Medulla oblongata (tissue), 1 donor: ENCODE results near the gene ZDHHC8.

Source experiments
- DNase-seq: peaks from one replicate; pipeline ENCODE4 v3.0.0-alpha.2; 2015; ENCODE audit errors: extremely low spot score

ZDHHC8 gene

DNA sequence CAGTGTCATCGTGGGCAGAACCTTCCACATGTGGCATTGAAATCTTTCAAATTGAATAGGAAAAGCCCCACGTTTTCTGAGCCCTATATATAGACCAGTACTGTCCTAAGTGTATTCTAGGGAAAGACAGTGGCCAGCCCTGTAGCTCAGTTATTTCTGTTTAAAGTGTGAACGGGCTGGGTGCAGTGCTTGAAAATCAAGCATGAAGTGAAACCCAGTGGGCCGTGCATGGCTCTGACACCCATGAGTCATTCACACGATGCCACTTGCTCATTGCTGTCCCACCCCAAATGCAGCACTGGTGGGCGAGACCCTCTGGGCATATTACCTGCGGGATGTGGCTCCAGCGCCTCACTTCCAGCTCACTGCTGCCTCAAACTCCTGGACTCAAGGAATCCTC, 49.0 kb downstream of the ZDHHC8 start:
- DNase-seq: no peak

DNA sequence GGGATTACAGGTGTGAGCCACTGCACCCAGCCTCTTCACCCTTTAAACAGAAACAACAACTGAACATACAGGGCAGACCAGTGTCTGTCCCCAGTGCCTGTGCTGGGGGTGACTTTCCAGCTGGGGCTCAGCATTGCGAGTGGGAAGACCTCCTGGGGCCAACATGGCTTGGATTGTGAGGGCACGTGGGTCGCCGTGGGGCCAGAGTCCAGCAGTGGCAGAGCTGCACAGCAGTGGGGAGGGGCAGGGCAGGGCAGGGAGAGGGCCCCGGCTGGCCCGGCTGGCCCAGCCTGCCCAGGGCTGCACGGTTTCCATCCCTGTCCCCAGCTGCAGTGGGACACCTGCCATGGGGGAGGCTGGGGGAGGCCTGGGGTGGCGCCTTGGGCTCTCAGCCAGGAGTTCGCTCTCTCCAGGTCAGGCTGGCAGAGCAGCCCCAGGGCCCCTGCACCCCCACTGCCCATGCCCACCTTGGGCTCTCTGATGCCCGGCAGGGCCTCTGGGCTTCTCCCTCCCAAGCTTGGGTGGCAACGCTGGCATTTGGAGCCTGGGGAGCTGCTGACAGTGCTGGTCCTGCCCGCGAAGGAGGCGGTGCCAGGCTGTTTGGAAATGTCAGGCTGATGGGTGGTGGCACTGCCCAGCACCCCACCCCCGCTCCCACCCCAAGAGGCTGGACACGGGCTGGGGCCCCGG, 49.7 kb downstream of the ZDHHC8 start:
- DNase-seq: no peak

DNA sequence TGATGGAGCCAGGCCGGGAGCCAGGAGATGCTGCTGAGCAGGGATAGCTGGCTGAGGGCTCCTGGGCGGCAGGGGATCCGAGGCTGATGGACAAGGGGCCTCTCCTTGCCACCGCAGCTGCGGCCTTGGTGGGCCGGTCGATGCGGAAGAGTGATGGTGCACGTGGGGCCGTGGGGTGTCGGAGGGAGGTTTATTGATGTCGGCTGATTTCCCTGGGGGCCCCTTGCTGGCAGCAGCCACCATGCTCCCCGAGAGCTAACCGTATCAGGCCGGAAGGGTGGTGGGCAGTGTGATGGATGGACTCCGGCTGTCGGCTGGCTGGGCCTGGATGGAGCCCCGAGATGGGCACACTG, 50.3 kb downstream of the ZDHHC8 start:
- DNase-seq: no peak

DNA sequence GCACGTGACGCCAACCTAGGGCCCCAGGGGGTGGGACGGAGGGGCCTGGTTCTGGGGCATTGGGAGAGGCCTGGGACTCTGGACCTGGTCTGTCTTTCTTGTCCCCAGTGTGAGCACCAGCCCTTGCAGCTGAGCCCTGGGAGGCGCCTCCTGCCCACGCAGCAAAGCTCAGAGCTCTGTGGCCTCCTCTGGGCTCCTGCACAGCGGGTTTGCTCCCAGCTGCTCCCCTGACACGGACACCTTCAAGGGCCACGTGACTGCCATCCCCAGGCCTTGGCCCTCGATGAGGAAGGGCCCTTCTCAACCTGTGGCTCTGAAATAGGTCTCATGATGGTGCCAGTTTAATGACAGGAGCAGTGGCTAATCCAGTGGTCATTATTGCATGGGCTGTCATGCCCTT, 50.8 kb downstream of the ZDHHC8 start:
- DNase-seq: no peak

DNA sequence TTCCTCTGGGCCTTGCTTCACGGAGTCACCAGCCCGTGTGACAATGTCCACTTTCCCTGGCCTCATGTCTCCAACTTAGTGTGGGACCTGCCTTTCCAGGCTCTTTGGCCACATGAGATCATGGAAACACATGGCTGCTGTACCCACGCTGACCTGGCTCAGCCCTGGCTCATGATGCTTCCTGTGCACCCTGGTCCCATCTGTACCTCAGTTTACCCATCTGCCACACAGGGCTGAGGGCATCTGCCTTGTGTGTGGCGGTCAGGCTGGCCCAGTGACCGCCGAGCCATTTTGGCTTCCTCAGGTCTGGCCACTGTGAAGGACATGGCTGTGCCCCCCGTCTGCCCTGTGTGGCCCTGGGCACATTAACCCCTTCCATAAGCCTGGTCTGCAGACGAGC, 51.5 kb downstream of the ZDHHC8 start:
- DNase-seq: no peak

DNA sequence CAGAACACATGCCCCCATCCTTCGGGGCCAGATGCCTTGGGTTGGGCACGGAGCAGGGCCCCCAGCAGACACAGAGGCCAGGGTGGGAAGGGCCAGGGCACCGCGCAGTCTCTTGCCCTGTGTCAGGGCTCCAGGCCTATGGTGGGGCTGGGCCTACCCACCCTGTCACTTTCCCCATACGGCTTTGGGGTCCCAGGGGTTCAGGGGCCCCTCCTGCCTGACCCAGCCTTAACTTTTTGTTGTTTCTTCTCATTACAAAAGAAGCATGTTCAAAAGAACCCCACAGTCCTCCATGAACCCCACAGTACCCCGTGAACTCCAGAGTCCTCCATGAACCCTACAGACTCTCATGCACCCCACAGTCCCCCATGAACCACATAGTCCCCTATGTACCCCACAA, 52.2 kb downstream of the ZDHHC8 start:
- DNase-seq: no peak

DNA sequence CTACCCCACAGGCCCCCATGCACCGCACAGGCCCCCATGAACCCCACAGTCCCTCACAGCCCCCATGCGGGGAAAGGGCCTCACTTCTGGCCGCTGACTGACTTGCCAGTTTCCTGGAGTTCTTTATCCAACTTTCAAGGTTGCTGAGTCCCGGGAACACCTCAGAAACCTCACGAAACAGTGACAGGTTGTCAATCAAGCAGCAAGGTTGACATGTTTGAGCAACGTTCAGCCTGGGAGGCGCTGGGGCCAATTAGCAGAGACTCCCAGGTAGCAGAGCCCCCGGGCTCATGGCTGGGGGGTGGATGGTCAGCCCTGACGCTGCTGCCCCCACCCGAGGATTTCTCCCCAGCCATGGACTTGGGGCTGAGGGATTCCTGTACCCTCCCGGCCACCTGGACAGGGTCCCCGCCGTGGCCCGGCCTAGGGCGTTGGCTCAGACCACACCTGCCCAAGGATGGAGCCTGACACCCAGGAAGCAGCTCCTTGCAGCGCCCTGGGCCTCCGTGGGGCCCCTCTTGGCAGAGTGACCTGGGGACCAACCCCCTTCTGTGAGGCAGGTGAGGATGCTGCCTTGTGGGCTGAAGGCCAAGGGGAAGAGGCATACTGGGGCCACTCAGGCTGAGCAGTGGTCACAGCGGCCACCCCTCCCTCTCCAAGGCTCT, 53.0 kb downstream of the ZDHHC8 start:
- DNase-seq: no peak

DNA sequence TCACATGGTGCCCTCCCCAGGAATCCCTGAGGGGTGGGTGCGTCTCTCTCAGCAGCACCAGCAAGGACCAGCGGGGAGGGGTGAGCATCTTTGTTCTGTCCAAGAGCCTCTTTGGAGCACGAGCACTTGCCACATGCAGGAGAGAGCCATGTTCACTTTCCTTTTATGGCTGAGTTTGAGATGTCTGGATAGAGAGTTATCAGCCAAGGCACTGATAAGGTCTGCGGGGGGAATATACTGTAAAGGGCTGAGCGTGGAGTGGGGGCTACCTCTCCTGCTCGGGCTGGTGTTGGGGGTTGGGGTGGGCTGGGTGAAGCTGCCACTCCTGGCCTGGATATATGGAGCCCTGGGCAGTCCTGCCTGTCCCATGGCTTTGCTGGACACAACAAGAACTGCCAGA, 54.1 kb downstream of the ZDHHC8 start:
- DNase-seq: no peak

DNA sequence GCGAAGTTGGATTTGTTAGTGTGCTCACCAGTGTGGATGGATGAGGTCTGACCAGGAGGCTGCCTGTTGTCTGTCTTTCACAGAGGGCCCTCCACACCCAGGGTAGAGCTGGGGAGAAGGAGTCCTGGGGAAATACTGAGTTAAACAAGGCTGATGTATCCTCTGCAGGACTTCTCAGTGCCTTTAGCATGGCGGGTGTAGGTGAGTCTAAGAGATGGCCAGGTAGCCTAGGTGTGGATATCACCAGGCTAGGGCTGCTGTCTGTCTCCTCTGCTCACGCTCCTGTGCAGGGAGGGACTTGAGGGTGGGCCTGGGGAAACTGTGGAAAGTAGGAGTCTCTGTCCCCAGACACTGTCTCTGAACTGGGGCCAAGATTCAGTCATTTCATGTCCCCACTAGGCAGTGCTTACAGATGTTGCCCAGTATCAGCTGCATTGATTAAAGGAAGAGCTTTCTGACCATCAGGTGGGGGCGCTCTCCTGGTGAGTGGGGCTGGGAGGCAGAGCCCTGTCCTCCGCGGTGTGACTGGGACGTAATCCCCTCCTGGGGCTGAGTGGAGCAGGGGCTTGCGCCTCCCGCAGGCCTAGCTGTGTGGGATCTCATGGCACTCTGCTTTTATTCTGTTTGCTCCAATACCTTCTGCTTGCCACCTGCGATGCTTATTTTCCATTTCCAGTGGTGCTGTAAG, 54.7 kb downstream of the ZDHHC8 start:
- DNase-seq: no peak

DNA sequence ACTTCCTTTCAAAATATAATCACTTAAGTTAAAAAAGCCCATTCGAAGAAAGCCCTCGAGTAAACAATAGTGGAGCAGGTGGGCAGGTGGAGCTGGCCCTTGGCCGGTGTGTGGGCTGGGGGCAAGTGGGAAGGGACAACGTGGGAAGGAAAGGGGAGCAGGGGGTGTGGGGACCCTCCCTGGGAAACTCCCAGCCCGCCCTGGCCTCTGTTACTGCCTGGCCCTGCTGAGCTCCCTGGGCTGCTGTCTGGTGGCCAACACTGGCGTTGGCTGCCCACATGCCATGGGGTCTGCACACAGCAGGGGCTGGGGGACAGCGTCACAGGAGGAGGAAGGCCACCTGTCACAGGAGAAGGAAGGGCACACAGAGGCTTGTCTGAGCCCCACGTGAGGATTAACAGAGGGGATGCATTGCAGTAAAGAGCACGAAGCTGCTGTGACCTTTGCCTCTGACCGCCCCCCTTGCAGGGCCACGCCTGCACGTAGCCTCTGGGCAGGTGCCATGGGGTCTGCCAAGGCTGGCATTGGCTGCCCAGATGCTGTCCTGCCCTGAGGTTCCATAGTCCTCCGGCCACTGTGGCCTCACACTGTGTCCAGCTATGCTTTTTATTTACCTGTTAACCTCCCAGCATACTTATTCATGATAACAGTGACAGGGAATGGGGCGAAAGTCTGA, 55.4 kb downstream of the ZDHHC8 start:
- DNase-seq: no peak

DNA sequence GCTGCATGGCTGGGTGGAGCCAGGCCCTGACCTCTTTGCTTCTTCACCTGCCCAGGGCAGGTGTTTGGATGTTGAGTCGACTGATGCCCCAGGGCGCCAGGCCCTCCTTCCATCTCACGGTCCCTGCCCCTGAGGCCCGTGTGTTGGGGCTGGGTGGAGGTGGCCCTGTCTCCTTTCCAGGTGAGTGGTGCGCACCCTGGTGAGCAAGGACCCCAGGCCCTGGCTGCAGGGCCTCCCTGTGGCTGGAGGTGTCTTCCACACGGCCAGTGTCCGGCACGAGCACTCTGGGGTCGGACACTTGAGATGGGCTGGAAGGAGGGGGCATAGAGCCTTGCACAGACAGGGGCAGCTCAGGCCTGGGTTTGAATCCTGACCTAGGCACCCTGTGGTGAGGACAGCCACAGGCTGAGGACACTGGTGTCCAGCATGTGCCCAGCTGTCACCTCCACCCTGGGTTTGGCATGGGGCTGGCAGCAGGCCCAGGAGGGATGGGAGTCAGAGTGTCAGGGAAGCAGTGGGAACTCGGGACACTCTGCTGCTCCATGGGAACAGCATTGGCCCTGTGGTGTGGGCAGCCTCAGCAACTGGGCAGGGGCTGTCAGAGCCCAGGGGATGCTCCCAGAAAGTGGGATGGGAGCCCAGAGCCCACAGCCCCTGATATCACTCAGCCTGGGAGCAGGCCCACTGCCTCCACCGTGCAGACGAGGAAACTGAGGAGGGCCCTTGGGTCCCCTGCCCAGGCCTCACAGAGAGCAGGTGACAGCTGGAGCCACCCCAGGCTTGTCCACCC, 56.4 kb downstream of the ZDHHC8 start:
- DNase-seq: no peak

DNA sequence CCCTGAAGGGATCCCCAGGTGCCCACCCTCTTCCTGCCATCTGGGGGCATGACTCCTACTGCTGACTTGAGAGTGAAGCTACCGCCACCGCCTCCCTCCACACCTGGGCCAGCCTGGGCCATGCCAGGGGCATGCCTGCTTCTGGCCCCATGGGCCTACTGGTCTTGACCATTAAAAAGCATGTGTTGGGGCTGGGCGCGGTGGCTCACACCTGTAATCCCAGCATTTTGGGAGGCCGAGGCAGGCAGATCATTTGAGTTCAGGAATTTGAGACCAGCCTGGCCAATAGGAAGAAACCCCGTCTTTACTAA, 56.9 kb downstream of the ZDHHC8 start:
- no peak for DNase-seq

DNA sequence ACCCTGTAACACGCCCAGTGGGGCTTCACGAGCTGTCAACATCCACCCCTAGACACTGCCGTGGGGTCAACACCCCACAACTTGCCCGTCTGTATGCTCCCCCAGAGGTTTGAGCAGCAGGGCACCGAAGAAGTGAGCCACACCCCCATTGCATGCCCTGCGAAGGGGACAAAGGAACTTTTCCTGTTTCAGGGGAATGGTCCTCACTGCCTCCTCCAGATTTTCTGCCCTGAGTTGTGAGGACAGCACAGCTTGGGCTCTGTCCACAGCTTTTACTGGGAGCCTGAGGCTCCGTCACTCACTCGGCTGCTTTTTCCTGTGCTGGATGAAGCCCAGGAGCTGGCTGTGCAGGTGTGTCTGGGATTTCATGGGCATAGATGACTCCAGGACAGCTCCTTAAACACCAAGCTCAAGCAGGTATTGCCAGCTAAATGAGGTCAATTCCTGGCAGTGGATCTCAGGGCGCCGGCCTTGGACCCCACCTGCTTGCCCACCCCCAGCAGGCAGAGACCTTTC, 59.5 kb downstream of the ZDHHC8 start:
- DNase-seq: no peak

DNA sequence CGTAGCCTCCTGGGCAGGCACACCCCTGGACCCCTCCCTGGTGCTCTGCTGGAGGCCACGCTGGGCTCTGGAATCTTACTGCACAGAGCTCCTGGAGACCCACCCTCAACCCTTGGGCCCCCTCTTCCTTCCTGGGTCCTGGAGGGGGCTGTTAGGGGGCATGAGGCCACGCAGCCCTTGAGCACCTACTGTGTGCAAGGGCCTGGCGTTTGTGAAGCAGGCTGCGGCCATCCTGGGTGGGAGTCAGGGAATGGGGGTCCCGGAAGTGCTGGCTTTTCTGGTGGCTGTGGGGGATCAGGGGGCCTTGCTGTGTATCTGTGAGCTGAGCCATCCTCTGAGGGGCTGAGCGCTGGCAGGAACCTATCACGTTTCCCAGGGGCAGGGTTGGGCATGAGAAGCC, 60.2 kb downstream of the ZDHHC8 start:
- DNase-seq: no peak

DNA sequence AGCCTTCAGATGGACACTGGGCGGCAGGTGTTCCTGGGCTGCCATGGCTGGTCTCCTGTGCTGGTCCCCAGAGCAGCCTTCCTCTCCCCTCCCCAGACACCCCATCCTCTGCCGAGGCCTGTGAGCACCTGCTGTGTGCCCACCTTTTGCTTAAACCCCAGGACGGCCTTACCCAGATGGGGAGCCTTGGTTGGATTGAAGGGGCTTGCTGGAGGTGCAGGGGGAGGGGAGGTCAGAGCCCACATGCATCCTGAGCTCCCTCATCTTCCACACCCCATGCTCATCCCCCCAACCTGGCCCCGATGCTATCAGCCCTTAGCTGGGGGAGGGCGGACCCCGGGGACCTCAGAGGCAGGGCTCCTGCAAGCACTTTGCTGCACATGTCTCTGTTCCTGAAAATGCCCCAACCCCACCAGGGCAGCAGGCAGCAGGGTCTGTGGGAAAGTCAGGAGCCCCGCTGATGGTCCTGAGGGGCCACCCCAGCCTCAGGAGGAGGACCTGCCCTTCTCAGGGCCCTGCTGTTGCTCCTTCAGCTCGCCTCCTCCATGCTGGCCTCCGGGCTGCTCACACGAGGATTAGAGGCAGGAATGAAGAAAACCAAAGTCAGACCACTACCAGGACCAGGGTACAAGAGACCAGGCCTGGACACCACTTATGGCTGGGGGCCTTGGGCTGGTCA, 60.8 kb downstream of the ZDHHC8 start:
- DNase-seq: no peak

DNA sequence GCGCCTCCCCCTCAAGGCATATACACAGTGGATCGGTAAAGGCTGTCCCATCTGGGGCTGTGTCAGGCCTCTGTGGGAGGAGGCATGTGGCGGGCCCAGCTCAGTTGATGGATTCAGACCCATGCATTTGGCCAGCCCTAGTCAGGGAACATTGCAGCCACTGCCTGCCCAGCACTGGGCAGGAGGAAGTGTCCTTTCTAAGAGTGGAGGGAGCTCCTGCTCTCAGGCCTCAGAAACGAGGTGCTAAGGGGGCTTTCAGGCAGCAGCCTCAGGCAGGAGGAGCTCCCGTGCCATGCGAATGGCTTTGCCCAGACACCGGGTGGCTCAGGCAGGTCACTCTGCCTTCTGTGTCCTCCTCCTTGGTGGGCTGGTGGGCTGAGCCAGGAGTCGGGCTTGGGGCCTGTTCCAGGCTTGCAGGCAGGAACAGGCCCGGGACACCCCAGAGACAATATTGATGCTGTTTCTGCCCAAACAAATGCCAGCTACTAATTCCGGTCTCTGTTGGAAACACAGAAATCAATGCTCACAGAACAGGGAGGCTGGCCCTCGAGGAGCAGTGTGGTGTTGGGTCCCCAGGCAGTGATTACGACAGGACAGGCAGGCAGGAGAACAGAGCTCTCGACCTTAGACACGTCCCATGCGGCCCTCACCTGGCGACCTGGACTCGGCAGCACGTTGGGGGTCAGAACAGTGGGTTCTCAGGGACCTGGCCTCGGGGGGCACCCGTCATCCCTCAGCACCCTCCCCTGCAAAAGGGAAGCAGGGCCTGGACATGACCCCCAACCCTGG, 61.6 kb downstream of the ZDHHC8 start:
- DNase-seq: no peak

DNA sequence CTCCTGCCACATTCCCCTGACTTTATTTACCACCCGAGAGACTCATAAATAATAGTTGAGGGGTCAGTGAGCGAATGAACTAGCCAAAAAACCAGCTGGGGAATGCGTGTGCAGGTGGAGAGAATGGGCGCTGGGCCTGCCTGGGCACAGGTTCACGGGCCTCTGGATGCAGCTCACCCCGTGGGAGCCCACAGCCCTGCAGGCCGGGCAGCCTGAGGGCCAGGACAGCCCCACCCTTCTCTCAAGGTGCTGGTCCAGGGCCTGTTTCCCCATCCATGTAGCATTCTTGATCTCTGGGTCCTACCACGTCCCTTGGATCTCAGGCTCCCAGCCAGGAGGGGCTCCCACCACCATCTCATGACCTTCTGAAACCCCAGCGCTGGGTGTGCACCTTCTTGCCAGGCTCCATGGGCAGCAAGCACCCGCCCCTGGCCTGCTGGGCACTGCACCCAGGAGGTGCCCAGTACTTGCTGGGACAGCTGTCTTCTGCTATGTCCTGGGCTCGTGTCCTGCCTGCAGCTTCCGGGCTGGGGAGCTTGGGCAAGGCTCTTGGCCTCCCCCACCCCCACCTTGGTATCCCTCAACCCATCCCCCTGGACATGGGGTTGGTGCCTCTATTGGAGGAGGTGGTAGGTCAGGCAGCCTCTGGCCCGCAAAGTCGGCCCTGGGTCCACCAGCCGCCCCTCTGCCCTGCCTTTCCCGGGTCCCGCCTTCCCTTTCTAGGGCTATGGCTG, 62.3 kb downstream of the ZDHHC8 start:
- no peak for DNase-seq

DNA sequence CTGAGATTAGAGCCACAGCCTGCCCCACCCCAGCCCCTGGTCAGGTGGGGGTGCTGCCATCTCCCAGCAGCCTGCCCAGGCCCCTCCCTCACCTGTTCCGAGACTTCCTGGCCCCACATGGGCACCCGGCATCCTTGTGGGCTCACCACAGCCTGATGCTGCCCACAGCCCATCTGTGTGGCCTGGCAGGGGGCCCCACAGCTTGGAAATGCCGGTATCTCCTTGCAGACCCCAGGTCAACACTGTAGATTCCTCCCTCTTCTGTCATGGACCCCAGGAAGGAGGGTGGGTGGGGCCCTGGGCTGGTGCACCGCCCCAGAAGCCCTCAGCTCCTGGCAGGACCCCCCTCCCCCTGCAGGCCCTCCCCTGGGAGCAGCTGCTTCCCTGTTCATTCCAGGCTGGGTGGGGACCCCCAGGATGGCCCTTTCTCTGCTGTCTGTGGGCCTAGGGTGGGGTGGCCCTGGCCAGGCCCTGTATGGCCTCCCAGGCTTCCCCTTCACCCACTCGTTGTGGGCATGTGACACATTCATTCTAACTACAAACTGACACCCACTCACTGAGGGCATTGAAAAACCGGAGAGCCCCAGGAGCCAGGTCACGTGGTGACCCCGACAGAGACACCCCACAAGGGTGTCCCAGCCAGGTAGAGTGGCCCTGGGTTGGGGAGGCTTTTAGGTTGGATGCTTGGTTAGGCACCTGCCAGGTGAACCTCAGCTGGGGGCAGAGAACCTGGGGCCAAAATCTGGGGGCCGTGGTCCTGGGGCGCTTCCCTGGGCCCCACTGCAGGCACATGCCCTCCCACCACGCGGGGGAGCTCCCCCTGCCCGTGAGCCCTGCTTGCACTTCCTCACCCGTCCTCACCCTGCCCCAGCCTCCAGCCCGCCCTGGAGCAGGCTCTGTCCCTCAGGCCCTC, 63.3 kb downstream of the ZDHHC8 start:
- no peak for DNase-seq
